IPS DF 4.7 (cell line): ENCODE measurements around the gene NKX2-4.
"Not testable (repeated sequence)": the region's sequence is repeated elsewhere in the genome, so short reads cannot be mapped to it uniquely, and the experiment has no call there.

ENCODE experiments used
- DNase-seq: peaks from one replicate; pipeline ENCODE4 v3.0.0-alpha.2; 2013; ENCODE audit warnings: low spot score; ENCODE audit errors: extremely low read depth

NKX2-4 gene

GRCh38 chr20:21397341-21398108 lies at the start of gene NKX2-4:
Gene NKX2-4 (minus strand): TSS chr20:21397526. CDS start chr20:21397399, 127 bp downstream.
- DNase-seq, result no peak

GRCh38 chr20:21437816-21438215 lies 40.5 kb upstream of the NKX2-4 start:
- DNase-seq, result no peak

- DNase-seq, result no peak
Measured at GRCh38 chr20:21437248-21437647, 39.9 kb upstream of the NKX2-4 start.

DNA sequence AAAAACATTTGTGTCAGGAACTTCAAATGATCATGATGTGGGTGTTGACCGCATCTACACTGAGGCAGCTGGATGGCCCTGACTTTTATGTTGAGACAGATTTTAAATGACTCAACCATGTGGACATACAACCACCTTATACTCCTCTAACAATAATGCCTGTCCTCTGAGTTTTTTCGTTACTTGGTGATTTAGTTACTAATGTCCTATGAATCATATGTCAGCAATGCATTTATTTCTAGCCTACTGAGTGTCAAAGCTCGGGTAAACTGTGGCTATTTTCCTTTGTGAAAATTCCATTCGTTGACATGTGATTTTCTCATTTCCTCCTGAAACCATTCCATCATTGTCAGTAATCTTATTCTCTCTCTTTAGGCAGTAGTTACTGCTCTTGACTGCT lies 38.9 kb upstream of the NKX2-4 start:
- DNase-seq, result no peak

DNA sequence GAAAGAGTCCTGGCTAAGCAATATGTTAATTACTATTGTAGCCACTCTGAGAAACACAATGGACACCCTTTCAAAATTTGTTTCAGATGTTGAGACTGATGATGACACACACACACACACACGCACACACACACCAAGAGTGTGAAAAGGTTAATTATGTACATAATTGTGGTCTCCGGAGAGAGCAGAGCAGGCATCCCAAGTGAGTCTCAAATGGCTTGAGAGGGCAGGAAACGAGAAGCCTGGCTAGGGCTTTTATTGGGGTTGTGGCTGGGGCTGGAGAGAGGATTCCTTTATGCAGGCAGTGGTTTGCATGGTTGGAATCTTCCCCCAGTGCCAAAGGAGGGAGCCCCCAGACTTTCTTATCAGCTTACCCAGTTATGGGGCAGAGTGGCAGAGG lies 38.2 kb upstream of the NKX2-4 start:
- no peak for DNase-seq

DNA sequence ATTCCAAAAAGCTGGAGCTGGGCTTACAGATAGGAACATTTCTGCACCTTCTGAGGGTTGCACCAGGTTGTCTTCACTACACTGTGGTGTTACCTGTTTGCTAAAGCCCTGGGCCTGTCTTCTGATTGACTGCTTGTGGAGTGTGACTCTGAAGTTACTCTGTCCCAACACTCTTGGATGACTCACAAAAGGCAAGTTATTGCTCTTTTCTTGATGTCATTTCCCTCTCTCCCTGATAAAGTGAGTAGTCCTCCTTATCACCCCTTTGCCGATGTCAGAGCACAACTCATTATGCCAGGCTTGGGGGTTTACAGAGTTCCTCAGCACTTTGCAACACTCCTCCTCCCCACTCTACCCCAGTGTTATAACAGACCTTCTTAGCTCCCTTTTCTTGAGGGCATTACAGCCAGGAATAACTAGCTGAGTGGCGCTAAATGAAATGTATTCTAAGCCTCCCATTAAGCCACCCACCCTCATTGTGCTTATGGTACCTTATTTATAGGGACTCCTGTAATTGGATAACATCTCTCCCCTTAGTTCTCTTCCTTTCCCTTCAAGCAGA lies 36.1 kb upstream of the NKX2-4 start:
- no peak for DNase-seq

- DNase-seq, result no peak
Measured at GRCh38 chr20:21432911-21433310, 35.6 kb upstream of the NKX2-4 start.

DNA sequence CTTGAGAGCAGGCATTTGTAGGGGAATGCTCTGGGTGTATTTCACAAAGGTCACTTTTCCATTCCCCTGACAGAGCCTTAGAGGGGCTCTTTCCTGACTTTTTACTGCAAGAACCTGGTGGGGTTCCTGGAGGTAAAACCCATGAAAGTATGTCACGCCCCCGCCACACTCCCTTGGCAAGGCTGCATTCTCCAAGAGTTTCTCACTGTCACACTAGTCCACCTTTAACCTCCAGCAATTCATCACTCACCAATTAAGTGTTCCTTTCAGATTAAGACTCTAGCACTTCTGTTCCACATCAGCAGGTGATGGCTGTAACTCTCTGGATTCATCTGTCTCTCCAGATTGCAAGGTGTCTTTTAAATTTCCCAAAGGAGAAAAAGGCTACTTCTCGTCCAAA lies 32.7 kb upstream of the NKX2-4 start:
- no peak for DNase-seq

DNA sequence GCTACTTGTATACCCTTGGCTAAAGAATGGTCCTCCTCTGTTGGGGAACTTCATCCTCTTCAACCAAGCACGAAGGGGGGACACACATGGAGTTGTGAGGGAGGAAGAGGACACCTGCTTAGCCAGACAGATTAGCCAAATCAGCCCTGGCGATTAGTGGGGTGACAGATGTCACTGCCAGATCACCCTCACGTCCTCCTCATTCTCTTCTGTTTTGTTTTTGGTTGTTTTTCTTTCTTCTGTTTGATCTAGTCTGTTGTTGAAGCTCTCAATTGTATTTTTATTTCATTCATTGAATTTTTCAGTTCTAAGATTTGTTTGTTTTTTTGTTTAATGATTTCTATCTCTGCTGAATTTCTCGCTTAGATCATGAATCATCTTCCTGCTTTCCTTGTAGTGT lies 27.5 kb upstream of the NKX2-4 start:
- DNase-seq, result no peak

DNA sequence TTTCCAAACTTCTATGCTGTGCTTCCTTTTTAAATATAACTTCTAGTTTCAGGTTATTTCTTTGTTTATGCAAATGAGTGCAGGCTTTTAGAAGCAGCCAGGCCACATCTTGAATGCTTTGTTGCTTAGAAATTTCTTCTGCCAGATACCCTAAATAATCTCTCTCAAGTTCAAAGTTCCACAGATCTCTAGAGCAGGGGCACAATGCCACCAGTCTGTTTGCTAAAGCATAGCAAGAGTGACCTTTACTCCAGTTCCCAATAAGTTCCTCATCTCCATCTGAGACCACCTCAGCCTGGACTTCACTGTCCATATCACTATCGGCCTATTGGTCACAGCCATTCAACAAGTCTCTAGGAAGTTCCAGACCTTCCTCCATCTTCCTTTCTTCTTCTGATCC lies 26.4 kb upstream of the NKX2-4 start:
- DNase-seq, result not testable (repeated sequence)

DNA sequence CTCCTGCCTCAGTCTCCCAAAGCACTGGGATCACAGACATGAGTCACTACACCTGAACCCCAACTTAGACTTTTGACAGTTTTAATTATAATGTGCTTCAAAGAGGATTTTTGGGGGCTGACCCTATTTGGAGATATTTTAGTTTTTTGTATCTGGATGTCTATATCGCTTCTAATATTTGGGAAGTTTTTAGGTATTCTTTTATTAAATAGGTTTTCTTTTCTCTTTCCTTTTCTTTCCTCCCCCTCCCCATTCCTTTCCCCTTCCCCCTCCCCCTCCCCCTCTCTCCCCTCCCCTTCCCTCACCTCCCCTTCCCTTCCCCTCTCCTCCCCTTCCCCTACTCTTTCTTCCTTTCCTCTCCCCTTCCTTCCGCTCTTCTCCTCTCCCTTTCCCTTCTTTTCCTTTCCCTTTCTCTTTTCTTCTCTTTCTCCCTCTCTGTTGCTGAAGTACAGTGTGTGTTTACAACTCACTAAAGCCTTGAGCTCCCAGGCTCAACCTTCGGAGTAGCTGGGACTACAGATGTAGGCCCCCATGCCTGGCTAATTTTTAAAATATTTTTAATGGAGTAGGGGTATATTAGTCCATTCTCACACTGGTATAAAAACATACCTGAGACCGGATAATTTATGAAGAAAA lies 24.4 kb upstream of the NKX2-4 start:
- no peak for DNase-seq

DNA sequence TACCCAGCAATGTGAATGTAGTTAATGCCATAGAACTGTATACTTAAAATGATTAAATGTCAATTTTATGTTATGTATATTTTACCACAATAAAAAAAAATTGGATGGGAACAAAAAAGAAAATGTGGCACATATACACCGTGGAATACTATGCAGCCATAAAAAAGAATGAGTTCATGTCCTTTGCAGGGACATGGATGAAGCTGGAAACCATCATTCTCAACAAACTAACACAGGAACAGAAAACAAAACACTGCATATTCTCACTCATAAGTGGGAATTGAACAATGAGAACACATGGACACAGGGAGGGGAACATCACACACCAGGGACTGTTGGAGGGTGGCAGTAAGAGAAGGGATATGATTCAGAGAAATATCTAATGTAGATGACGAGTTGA lies 21.8 kb upstream of the NKX2-4 start:
- not testable (repeated sequence) for DNase-seq

GRCh38 chr20:21413996-21414395 lies 16.7 kb upstream of the NKX2-4 start:
- DNase-seq, result not testable (repeated sequence)

- DNase-seq, result no peak
Measured at GRCh38 chr20:21411725-21412124, 14.4 kb upstream of the NKX2-4 start.

- no peak for DNase-seq
Measured at GRCh38 chr20:21399005-21399475, 1.7 kb upstream of the NKX2-4 start.

DNA sequence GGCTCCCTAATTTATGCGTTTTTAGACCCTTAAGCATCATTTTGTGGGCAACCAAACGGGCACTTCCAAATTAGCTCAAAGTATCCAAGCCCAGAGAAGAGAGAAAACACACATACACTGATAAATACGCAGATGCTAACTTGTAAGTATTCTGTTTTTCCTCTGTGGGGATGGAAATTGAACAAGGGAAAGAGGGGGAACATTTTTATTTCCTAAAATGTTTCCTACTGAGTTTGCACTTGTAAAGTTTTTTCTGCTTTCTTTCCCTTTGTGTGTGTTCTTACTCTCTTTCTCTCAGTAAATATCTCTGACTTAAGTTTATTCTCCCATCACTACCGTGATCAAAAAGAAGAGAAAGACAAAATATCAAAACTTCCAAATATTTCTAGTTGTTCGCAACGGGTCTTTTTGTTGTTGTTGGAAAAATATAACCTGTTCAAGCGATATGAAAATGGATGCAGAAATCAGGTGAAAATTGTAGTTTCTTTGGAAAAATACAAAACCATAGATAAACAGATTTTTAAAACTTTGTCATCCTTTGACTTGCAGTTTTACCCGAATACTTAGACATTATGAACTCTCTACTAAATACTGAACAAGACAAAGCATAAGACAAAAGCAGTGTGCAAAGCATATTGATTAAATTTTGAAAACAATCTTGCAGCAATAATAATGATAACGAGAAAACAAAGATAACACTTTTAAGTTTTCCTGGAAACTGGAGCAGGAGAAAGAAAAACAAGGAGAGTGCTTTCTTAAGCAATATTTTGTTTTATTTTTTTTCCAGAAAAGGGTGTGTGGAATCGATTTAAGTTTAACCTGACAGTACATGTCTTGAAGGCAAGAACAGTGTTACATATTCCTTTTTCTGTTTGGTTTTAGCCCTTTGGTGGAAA lies 1.0 kb upstream of the NKX2-4 start:
- no peak for DNase-seq

DNA sequence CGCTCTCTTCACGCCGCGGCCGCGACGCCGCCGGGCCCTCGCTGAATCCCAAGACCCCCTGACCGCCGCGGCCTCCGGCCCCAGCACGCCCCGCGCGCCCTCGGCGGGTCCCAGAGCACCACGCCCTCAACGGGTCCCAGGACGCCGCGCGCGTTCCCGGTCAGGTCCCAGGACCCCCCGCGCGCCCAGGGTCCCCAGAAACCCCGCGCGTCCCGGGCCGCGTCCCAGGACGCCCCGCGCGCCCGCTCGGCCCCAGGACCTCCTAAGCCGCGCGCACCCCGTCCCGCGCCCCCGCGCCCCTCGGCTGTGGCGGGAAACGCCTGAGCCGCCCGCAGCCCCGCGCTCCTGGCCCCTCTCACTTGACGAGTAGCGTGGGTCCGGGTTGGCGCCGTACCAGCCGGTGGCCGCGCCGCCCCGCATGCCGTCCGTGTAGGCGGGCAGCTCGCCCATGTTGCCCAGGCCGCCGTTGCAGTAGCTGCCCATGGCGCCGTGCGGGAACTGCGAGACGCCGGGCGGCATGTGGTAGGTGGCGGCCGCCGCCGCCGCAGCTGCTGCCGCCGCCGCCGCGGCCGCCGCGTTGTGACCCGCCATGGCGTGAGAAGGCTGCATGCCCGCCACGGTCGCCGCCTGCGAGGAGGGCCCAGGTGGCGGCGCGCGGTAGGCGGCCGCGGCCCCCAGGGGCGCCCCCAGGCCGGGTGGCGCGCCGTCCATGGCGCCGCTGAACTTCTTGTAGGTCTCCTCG lies 556 bp downstream of the NKX2-4 start:
- no peak for DNase-seq

GRCh38 chr20:21395666-21396598 lies 1.4 kb downstream of the NKX2-4 start:
- DNase-seq, result no peak

GRCh38 chr20:21395051-21395665 lies 2.2 kb downstream of the NKX2-4 start:
- no peak for DNase-seq
